Stomach smooth muscle (tissue), 2 donors: ENCODE results near the gene CASZ1.

Experiments
- H3K27ac ChIP-seq: one replicate; pipeline ENCODE4 v1.7.0; 2013; ENCODE audit warnings: mild to moderate bottlenecking, low read length, inconsistent platforms
- H3K27me3 ChIP-seq, 2 donors: one replicate each; pipeline ENCODE4 v1.7.0; 2013; ENCODE audit warnings: low read length in 2 of 2; ENCODE audit not compliant: insufficient read depth in 2 of 2, control insufficient read depth in 1 of 2
- H3K36me3 ChIP-seq, 2 donors: one replicate each; pipeline ENCODE4 v1.7.0; 2013; ENCODE audit warnings: low read length in 2 of 2; ENCODE audit not compliant: control insufficient read depth in 2 of 2, insufficient read depth in 2 of 2
- H3K4me1 ChIP-seq: one replicate; pipeline ENCODE4 v1.7.0; 2013; ENCODE audit warnings: low read length; ENCODE audit not compliant: control insufficient read depth, insufficient read depth
- H3K4me3 ChIP-seq, 2 donors: one replicate each; pipeline ENCODE4 v1.7.0; 2013; ENCODE audit warnings: low read length in 2 of 2
- H3K9ac ChIP-seq, 2 donors: one replicate each; pipeline ENCODE4 v1.7.0; 2013; ENCODE audit warnings: low read length in 2 of 2, mild to moderate bottlenecking in 1 of 2
- H3K9me3 ChIP-seq, 2 donors: one replicate each; pipeline ENCODE4 v1.7.0; 2013; ENCODE audit warnings: low read length in 2 of 2; ENCODE audit not compliant: control insufficient read depth in 2 of 2
- donor health status: healthy.
- donor health status: Pancreatic carcinoma.

Gene CASZ1

GRCh38 chr1:10796029-10796944, at the start of gene CASZ1:
Gene CASZ1, minus strand, starts transcription at chr1:10796646. Its CDS starts 102,757 bp downstream, at chr1:10693889.
- Histone ChIP-seq H3K36me3 (no peaks in the 10 kb centered on the region), H3K27ac (peak within 1 kb of the TSS; percentile 79), H3K4me3 (peak within 1 kb of the TSS; percentile 77 to 78), H3K4me1 (peaks cover 19% of the 10 kb centered on the region), H3K27me3 (peaks cover 0 to 2% of the 10 kb centered on the region in 2 donors), H3K9me3 (no peaks in the 10 kb centered on the region), H3K9ac (no peak within 1 kb of the TSS)

- H3K27ac ChIP-seq = no peak overlapping the region
- H3K36me3 ChIP-seq = no peaks in the 10 kb centered on the region
- peaks cover 0 to 19% of the 10 kb centered on the region in 2 donors for H3K9me3 ChIP-seq
- H3K9ac ChIP-seq = no peak overlapping the region
- no peak overlapping the region for H3K4me3 ChIP-seq
- peaks cover 0 to 2% of the 10 kb centered on the region in 2 donors for H3K27me3 ChIP-seq
- no peaks in the 10 kb centered on the region for H3K4me1 ChIP-seq
These were observed 47.3 kb upstream of the CASZ1 start for GRCh38 chr1:10843697-10844096.

GRCh38 chr1:10841118-10841517, 44.7 kb upstream of the CASZ1 start:
- H3K9ac ChIP-seq = no peak overlapping the region
- H3K9me3 ChIP-seq = peaks cover 0 to 15% of the 10 kb centered on the region in 2 donors
- H3K4me3 ChIP-seq = no peak overlapping the region
- H3K36me3 ChIP-seq = no peaks in the 10 kb centered on the region
- no peak overlapping the region for H3K27ac ChIP-seq
- peaks cover 4 to 8% of the 10 kb centered on the region in 2 donors for H3K27me3 ChIP-seq
- H3K4me1 ChIP-seq = no peaks in the 10 kb centered on the region

GRCh38 chr1:10839188-10839770, 42.8 kb upstream of the CASZ1 start:
- H3K9ac ChIP-seq = no peak overlapping the region
- H3K4me1 ChIP-seq = no peaks in the 10 kb centered on the region
- no peaks in the 10 kb centered on the region for H3K36me3 ChIP-seq
- peaks cover 4 to 21% of the 10 kb centered on the region in 2 donors for H3K27me3 ChIP-seq
- H3K4me3 ChIP-seq = no peak overlapping the region
- peaks cover 0 to 10% of the 10 kb centered on the region in 2 donors for H3K9me3 ChIP-seq
- H3K27ac ChIP-seq = no peak overlapping the region

- Histone ChIP-seq H3K27ac (no peak overlapping the region), H3K9ac (no peak overlapping the region), H3K9me3 (peaks cover 0 to 7% of the 10 kb centered on the region in 2 donors), H3K4me1 (no peaks in the 10 kb centered on the region), H3K4me3 (no peak overlapping the region), H3K36me3 (no peaks in the 10 kb centered on the region), H3K27me3 (peaks cover 4 to 21% of the 10 kb centered on the region in 2 donors)
These were observed 42.1 kb upstream of the CASZ1 start for GRCh38 chr1:10838541-10838940.

- no peaks in the 10 kb centered on the region for H3K4me1 ChIP-seq
- no peak overlapping the region for H3K9ac ChIP-seq
- H3K36me3 ChIP-seq = no peaks in the 10 kb centered on the region
- peaks cover 4 to 21% of the 10 kb centered on the region in 2 donors for H3K27me3 ChIP-seq
- no peaks in the 10 kb centered on the region for H3K9me3 ChIP-seq
- H3K4me3 ChIP-seq = no peak overlapping the region
- no peak overlapping the region for H3K27ac ChIP-seq
These were observed 40.3 kb upstream of the CASZ1 start for GRCh38 chr1:10836726-10837125.

GRCh38 chr1:10835822-10836421, 39.5 kb upstream of the CASZ1 start:
- no peaks in the 10 kb centered on the region for H3K4me1 ChIP-seq
- H3K4me3 ChIP-seq = no peak overlapping the region
- no peaks in the 10 kb centered on the region for H3K36me3 ChIP-seq
- H3K27ac ChIP-seq = no peak overlapping the region
- H3K9ac ChIP-seq = no peak overlapping the region
- H3K9me3 ChIP-seq = no peaks in the 10 kb centered on the region
- H3K27me3 ChIP-seq = peaks cover 3 to 21% of the 10 kb centered on the region in 2 donors

GRCh38 chr1:10835421-10835820, 39.0 kb upstream of the CASZ1 start:
- Histone ChIP-seq H3K4me1 (no peaks in the 10 kb centered on the region), H3K9me3 (no peaks in the 10 kb centered on the region), H3K27ac (no peak overlapping the region), H3K9ac (no peak overlapping the region), H3K27me3 (peaks cover 2 to 21% of the 10 kb centered on the region in 2 donors), H3K4me3 (no peak overlapping the region), H3K36me3 (no peaks in the 10 kb centered on the region)

GRCh38 chr1:10834770-10835412, 38.4 kb upstream of the CASZ1 start:
- peaks cover 4 to 21% of the 10 kb centered on the region in 2 donors for H3K27me3 ChIP-seq
- no peaks in the 10 kb centered on the region for H3K36me3 ChIP-seq

More at GRCh38 chr1:10834770-10835412, 38.4 kb upstream of the CASZ1 start:
- no peak overlapping the region for H3K27ac ChIP-seq
- no peak overlapping the region for H3K9ac ChIP-seq
- H3K4me3 ChIP-seq = no peak overlapping the region
- no peaks in the 10 kb centered on the region for H3K4me1 ChIP-seq
- no peaks in the 10 kb centered on the region for H3K9me3 ChIP-seq
